Hematopoietic multipotent progenitor cell treated with erythropoietin and hydrocortisone succinate and interleukin-3 and kit ligand, for 6 days (in vitro differentiated cells): ENCODE results near the gene INO80D.

Experiments used
- DNase-seq: peaks from one replicate; pipeline ENCODE4 v3.0.0-alpha.2; 2015

The INO80D gene

DNA sequence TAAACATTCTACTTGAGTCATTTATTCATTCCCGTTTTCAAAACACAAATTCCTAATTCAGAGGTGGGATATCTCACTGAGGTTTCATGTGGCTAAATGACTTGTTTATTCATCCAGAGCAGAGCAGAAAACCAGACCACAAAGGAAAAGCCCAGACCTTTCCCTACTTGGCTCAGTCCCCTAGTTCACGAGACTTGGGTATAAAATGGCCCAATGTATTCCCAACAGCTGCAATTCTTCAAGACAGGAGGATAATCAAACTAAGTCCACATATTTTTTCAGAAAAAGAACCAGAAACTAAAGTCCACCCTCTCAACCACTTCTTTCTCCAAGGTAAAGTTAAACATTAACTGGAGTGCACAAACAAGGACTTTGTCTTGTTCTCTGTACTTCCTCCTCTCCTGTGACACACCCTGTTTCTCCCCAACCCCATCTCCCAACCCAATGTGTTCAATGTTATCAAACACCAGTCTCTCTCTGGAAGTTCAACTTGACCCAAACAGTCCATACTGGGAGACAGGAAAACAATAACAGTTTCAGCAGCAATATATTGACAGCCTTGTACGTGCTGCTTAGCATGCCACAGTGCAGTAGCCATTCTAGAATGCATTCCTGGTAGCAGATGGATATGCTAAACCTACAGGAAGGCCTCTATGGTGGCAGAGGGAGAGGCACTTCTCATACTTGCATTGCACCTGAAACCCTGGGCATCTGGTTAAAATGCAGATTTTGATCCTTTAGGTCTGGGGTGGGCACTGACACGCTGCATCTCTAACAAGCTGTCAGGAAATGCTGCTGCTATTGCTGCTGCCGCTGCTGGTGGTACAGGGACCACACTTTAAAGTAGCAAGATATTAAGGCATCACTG is 110.7 kb downstream of the INO80D start:
- DNase-seq: no peak

DNA sequence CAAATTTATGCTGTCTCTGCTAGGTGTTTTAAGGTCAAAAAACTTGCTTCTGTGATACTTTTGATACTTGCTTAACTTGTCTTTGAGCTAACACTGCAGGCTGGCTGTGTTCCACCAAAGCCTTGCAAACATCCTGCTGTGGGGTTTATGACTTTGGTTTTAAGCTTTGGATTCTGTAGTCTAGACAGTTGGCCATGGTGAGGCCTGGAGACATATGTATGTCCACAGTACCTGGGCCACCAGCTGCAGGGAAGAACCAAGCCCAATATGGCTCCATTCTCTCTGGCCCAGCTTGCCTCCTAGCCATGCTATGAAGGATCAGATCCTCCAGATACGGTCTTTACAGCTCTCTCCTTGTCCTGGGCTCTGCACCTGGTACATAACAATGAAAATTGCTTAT is 113.9 kb downstream of the INO80D start:
- DNase-seq: no peak

DNA sequence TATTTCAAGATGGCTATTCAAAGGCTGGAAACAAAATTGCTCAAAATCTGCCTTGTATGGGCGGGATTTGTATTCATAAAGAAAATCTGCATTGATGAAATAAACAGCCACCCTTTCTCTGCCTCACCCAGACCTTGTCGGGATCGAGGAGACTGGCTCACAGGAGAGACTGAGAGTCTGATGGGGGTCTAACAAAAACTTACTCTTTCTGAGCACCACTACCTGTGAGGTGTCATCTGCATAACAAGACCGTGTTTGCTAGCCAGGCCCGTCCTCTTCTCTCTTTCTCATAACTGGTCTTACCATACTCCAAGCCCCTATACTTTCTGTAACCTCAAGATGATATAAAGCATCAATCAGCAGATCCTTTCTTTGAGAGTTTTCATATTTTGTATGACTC is 115.6 kb downstream of the INO80D start:
- no peak for DNase-seq

DNA sequence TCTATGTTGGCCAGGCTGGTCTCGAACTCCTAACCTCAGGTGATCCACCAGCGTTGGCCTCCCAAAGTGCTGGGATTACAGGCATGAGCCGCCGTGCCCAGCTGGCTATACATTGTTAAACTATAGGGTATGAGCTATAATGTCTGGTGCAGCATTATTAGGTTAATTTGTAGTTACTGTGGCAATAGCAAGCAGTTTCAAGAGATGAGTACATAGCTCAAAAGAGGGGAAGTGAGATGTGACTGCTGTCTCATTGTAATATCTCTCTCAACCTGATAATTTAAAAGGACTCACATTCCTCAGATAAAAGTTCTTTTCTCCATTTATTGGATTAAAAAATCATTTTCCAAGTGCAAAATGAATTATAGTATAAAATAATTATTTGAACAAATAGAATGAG is 116.4 kb downstream of the INO80D start:
- DNase-seq: no peak

DNA sequence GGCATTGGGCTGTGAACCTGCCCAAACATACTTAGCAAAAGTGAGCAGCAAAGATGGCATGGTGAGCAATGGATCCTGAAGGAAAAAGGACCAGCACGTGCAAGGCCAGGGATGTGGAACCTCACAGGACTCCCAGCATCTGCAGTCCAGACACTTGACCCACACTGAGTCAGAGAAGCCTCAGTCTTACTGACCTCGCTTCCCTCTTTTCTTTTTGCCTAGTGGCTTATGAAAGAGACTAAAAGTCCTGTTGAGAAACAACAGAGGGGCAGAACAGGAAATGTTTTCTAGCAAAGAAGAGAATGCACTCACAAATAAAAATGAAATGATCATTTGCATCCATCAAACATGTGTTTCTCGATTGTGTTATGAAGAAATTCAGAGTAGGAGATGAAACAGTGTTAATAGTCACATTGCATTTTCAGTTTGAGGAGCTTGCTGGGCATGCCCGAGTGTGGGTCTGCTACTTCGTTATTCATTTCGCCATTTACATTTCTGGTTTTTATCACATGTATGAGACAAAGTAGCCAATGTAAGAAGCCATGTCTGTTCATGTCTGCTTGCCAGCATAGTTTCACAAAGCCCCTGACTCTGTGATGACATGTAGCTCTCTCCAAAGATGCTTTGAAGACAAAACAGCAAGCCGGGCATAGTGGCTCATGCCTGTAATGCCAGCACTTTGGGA is 118.4 kb downstream of the INO80D start:
- no peak for DNase-seq

DNA sequence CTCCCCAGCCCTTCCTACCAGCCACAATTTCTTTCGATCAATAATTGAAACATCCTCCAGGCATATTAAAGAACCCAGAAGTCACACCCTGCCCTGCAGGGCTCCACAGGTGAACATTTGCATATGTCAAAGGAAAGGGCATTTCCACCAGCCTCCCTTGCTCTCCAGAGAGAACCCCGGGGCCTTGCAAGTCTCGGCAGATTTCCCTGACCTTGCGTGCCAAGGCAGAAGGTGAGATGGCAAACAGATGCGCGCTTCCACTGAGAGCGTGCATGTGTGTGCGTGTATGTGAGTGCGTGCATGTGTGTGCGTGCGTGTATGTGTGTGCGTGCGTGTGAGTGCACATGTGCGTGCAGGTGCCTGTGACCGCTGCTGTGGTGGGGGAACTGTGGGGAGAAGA is 120.3 kb downstream of the INO80D start:
- no peak for DNase-seq

DNA sequence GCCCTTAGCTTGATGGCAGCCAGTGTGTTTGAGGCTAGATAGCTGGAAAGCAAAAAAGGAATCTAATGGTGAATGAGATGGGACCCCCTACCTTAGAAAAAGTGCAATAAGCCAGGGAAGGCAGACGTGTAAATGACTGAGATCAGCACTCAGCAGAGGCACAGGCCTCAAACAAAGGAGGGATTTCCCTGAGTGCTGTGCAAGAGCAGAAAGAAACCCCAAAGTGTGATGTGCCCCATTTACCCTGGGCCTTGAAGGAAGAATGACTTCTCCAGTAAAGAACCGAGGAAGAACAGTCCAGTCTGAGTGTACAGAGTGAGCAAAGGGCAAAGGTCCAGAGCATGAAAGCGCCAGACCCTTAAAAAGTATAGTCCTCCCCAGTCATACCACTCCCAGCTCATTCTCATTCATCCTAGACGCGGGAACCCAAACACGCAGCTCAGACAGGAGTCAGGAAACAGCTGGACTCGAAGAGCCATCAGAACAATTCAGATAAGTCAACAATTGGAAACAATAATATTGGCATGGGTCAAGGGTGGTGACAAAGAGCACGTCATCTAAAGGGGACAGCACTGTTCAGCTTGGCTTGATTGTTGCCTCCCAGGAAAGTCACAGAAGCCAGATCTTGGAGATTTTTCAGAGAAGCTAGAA is 121.7 kb downstream of the INO80D start:
- DNase-seq: no peak

DNA sequence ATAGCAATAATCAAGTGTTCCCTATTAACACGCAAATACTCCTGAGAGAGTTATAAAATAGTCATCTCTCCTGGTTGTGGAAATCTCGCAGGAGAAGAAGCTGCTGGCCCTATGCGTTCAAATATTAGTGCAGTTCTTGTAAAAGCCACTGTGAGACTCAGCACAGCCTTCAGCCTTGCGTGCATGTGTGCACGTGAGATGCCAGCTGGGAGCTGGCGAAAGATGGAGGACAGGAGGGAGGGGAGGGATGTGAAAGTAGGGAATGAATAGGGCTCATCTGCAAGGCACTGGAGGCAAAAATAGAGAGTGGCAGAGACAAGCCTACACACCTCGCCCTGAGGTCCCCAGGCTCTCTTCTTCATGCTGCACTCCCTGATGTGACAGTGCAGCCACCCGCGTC is 126.5 kb downstream of the INO80D start:
- DNase-seq: no peak

DNA sequence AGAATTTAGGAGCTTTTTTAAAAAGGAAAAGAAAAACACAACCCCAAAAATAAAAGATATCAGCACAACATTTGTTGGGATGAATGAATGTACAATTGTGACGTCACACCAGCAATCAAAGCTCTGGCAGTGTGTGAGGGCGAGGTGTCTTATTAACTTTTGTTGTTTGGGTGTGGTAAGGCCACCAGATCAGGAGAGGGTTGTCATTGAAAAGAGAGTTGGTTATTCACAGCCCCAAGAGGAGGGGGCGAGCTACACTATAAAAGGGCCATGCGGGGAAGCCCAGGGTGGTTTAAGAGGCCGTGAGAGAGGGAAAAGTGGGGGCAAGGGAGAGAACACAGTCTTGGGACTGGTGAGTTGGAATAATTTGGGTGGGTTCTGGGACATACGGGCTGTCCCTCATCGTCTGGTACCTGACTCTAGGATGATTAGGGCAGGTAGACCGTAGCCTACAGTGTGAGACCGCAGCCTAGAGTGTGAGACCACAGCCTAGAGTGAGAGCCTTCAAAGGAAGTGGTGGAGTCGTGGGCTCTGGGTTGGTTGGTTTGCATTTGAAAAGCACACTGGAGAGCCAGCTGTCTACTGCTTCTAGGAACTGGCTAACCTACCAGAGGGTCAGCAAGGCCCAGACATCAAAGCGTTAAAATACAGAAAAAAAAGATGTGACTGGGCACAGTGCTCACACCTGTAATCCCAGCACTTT is 128.4 kb downstream of the INO80D start:
- DNase-seq: no peak

DNA sequence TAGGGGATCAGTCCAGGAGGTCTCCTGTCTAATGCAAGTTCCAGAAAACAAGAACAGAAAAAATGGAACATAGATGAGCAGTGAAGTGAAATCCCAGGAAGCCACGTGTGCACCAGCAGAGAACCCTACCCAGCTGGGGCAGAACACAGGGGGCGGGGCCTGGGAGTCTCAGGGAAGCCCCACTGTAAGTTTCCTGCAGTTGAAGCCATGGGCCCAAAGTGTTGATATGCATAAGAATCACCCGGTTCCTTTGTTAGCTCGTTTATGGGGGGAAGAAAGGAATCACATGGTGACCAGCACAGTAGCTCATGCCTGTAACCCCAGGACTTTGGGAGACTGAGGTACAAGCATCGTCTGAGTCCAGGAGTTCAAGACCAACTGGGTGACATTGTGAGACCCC is 131.3 kb downstream of the INO80D start:
- DNase-seq: no peak

DNA sequence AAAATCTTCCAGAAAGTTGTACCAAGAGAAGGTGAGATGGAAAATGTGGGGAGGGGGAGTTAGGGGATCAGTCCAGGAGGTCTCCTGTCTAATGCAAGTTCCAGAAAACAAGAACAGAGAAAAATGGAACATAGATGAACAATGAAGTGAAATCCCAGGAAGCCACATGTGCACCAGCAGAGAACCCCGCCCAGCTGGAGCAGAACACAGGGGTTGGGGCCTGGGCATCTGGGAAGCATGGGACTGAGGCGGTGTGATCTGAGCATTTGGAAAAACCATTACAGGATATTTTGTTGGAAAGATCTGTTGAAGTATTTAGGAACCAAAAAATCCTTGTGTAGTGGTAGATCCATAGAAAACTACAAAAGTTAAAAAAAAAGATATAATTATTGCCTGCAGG is 133.7 kb downstream of the INO80D start:
- DNase-seq: no peak

DNA sequence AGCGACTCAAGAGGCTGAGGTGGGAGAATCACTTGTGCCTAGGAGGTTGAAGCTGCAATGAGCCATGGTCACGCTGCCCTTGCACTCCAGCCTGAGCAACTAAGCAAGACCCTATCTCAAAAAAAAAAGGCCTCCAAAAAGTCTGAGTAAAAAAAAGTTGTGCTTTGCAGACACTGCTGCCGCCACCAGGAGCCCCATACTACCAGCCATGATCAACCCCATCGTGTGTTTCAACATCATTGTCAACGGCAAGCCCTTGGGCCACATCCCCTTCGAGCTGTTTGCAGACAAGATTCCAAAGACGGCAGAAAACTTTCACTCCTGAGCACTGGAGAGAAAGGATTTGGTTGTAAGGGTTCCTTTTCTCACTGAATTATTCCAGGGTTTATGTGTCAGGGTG is 137.1 kb downstream of the INO80D start:
- DNase-seq: no peak

DNA sequence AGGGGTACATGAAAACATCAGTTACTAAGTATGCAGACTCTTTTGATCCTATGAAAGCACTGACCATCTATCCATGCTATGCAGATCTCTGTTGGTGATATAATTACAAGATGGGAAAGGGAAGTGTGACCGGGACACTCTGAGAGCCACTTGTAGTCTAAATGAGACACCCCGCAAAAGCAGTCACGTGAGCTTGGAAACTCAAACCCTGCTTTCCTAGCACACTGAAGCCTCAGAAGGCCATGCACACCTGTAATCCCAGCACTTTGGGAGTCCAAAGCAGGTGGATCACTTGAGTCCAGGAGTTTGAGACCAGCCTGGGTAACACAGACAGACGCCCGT is 137.5 kb downstream of the INO80D start:
- no peak for DNase-seq

DNA sequence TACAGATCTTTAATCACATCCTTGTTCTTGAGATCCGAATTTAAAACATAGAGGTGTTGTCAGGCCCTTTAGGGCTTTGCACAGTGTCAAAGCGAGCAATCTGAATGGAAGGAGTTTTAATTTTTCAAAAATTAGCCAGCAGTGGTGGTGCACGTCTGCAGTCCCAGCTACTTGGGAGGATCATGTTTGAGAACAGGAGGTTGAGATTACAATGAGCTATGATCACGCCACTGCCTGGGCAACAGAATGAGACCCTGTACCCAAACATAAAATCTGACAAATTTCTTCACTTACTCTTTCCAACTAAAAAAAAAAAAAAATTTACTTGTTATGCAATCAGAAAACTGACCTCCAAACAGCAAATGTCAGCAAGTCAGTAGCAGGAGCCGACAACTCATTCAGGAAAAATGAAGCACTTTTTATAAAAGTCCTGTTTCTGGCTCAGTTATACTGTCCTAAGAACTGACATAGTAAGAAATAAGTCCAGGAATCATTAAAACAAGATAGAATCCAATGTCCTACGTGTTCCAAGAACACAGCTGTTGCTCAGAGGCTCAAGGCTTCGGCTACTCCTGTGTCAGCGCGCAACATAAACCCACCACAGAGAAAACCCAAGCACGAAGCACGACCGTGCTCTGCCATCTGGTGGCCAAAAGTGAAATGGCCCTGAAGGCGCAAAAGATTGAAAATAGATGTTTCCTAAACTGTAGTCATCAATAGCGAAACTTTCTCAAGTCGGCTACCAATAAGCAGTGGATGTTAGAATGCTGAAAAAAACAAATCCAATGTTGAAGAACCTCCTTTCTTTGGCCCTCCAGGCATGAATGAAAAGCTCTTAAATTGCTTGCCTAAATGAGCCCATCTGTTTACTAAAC is 138.1 kb downstream of the INO80D start:
- peak; percentile 77 for DNase-seq

DNA sequence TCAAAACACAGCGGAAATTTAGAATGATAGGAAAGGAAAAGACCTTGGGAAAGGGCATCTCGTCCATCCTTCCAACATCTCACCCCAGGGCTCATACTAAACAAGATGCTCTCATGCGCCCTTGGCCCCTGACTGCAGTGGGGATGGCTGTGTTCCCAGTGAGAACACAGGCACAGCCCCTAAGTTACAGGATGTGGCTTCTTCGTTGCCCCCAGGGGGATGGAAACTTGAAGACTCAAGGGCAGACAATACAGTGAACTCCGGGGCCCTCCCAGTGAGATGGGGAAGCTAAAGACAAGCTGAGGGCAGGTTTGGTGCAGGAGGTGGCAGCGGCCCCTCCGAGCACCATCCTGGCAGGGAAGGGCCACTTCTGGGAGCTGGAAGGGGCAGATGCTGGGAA is 139.7 kb downstream of the INO80D start:
- no peak for DNase-seq
